ENCODE measurements around the gene FADS2.

The FADS2 gene

DNA sequence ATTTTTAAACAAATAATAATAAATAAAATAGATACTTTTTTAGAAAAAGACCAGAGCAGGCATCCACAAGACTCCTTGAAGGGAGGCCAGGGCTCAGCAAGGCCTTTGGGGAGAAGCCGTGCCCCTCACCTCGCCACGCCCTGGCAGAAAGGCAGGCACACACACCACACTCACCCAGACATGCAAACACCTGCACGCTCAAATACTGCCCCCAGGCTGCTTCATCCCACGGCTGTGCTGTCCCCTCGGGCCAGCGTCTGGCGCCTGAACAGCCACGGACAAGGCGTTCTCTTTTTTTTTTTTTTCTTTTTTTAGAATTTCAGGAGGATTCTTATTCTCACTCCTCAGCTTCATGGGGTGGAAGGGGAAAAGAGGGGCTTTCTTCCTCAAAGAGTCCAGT, 61.7 kb downstream of the FADS2 start:
- no peak for DNase-seq (ENCODE audit: low read depth)
- TF ChIP-seq, protein P1, sequence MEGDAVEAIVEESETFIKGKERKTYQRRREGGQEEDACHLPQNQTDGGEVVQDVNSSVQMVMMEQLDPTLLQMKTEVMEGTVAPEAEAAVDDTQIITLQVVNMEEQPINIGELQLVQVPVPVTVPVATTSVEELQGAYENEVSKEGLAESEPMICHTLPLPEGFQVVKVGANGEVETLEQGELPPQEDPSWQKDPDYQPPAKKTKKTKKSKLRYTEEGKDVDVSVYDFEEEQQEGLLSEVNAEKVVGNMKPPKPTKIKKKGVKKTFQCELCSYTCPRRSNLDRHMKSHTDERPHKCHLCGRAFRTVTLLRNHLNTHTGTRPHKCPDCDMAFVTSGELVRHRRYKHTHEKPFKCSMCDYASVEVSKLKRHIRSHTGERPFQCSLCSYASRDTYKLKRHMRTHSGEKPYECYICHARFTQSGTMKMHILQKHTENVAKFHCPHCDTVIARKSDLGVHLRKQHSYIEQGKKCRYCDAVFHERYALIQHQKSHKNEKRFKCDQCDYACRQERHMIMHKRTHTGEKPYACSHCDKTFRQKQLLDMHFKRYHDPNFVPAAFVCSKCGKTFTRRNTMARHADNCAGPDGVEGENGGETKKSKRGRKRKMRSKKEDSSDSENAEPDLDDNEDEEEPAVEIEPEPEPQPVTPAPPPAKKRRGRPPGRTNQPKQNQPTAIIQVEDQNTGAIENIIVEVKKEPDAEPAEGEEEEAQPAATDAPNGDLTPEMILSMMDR (conservative IDR thresholded peaks at IDR 0.05; ENCODE audit: control insufficient read depth, insufficient read depth, low read depth, low read length), result no peak
- H3K4me3 ChIP-seq (ENCODE audit: control insufficient read depth, low read depth, low read length), result no peak overlapping the region

DNA sequence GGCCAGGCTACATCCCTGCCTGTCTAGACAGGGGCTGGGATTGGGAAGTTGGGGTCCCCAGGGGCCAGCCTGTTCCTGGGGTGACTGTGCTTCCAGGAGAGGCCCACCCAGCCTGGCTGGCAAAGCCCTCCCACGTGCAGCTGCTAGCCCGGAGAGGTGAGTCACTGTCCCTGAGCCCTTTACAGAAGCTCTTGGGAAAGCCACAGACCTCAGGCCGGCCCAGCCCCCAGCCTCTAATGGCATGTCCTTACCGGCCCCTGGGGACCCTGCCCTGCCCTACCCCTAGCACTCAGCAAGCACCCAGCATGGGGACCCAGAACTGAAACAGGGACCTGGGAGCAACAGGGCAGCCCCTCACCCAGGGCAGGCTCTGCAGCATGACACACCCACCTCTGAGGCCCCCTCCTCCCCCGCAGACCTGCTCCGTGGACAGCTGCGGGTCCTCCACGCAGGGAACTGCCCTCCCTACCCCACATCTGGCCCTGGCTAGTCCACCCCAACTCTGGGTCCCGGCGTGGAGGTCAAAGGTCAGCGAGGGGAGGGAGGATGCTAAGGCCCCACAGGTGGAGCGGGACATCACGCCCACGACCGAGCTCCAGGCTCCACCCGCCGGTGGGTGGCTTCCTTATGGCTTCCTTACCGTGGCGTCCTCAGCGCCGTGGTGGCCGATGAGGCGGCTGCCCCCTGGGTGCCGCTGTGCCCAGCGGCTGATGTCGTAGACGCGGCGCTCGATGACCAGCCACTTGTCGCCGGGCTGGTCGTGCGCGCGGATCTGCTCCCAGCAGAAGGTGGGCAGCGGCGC, 62.6 kb downstream of the FADS2 start:
- DNase-seq (ENCODE audit: low read depth), result peak; percentile 80
- peak overlapping the region; percentile 69 for H3K4me3 ChIP-seq (ENCODE audit: control insufficient read depth, low read depth, low read length)
- TF ChIP-seq, protein P1 (conservative IDR thresholded peaks at IDR 0.05; ENCODE audit: control insufficient read depth, insufficient read depth, low read depth, low read length), result no peak

DNA sequence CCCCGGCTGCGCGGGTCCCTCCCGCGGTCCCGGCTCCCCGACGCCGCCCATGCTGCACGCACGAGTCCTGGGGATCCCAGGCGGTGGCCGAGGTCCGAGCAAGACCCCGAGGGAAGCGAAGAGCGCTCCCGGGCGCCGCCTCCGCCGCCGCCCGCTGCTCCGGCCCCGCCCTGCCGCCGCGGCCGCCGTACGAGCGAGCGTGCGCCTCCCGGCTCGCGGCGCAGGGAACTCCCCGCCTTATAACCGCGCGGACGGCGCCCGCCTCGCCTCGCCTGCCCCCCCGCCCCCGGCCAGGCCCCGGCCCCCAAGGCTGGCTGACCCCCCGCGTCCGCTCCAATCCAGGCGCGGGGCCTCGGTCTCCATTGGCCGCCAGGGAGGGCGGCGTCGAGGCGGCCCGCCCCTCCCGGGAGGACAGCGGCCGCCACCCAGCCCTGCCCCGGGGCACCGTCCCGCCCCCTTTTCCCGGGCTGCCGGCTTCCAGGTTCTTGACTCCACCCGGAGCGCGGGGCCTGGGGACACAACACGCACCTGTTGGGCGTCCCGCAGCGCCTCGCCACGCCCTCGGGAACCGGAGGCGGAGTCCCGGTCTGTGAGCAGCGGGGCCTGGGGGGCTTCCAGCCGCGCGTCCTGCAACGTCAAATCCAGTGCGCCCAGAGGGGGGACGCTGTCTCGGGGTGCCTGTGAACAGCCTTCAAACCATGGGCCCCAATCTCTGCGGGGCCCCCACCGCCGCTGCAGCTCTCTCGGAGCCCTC, 63.4 kb downstream of the FADS2 start, which contains the start of gene FADS3:
TSS of gene FADS3 (minus strand) at position 215 of the 754 bp plus-strand sequence. CDS start at position 51, 164 bp downstream.
- peak; percentile 63 for DNase-seq (ENCODE audit: low read depth)
- H3K4me3 ChIP-seq (ENCODE audit: control insufficient read depth, low read depth, low read length), result peak within 1 kb of the TSS; percentile 69
- TF ChIP-seq, protein P1 (conservative IDR thresholded peaks at IDR 0.05; ENCODE audit: control insufficient read depth, insufficient read depth, low read depth, low read length), result no peak

DNA sequence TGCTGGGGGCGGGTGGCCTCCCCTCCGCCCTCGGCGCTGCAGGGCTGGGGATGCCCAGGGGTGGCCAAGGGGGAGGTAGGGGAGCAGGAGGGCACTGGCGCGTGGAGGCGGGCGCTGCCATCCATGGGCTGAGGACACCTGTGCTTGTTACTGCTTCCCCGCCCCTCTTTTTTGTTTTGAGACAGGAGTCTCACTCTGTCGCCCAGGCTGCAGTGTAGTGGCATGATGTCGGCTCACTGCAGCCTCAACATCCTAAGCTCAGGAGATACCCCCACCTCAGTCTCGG, 63.9 kb downstream of the FADS2 start:
- H3K4me3 ChIP-seq (ENCODE audit: control insufficient read depth, low read depth, low read length), result peak overlapping the region; percentile 37
- no peak for DNase-seq (ENCODE audit: low read depth)
- TF ChIP-seq, protein P1 (conservative IDR thresholded peaks at IDR 0.05; ENCODE audit: control insufficient read depth, insufficient read depth, low read depth, low read length), result no peak

DNA sequence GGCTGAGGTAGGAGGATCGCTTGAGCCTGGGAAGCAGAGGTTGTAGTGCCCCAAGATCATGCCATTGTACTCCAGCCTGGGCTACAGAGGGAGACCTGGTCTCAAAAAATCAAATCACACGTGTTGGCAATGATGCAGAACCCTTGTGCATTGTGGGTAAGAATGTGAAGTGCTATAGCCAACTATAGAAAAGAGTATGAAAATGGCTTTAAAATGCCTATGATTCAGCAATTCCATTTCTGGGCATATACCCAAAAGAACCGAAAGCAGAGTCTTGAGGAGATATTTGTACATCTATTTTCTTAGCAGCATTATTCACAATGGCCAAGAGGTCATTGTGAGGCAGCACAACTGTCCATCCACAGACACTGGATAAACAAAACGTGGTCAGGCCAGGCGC, 65.9 kb downstream of the FADS2 start:
- DNase-seq (ENCODE audit: low read depth), result peak; percentile 95
- H3K4me3 ChIP-seq (ENCODE audit: control insufficient read depth, low read depth, low read length), result no peak overlapping the region
- TF ChIP-seq, protein P1 (conservative IDR thresholded peaks at IDR 0.05; ENCODE audit: control insufficient read depth, insufficient read depth, low read depth, low read length), result no peak

DNA sequence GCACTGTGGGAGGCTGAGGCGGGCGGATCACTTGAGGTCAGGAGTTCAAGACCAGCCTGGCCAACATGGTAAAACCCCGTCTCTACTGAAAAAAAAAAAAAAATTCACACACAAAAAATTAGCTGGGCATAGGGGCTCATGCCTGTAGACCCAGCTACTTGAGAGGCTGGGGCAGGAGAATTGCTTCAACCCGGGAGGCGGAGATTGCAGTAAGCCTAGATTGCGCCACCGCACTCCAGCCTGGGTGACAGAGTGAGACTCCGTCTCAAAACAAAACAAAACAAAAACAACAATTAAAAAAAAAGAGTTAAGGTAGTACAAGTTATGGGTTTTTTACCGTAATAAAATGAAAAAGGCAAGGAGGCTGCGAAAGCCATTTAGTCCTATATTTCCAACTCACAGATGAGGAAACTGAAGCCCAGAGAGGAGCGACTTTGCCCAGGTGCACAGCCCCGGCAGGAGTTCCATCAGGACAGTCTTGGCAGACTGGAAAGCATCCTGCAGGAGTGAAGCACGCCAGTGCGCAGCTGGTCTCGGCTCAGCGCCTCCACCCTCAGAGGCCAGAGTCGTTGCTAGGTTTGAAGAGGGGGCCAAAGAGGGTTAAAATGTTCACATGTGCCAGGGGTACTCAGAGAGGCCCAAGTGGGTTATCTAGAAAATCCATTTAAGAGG, 67.1 kb downstream of the FADS2 start:
- TF ChIP-seq, protein P1 (conservative IDR thresholded peaks at IDR 0.05; ENCODE audit: control insufficient read depth, insufficient read depth, low read depth, low read length), result no peak
- DNase-seq (ENCODE audit: low read depth), result no peak
- no peak overlapping the region for H3K4me3 ChIP-seq (ENCODE audit: control insufficient read depth, low read depth, low read length)

Measured in fibroblast of mammary gland (primary cell).